GM23248 (cell line): ENCODE measurements around the gene ERC2.

Experiments
- EZH2 ChIP-seq: fragments of 200-600 bp; sonication (generic); IDR thresholded peaks from 2 replicates; pipeline ENCODE4 v1.6.1; 2018; ENCODE audit warnings: antibody characterized with exemption, mild to moderate bottlenecking; ENCODE audit not compliant: insufficient read depth, poor library complexity, severe bottlenecking
- EZH2phosphoT487 ChIP-seq: fragments of 200-600 bp; sonication (generic); IDR thresholded peaks from 2 replicates; pipeline ENCODE4 v1.6.1; 2018; ENCODE audit warnings: antibody characterized with exemption, moderate library complexity, mild to moderate bottlenecking, low read depth; ENCODE audit not compliant: insufficient read depth

DNA sequence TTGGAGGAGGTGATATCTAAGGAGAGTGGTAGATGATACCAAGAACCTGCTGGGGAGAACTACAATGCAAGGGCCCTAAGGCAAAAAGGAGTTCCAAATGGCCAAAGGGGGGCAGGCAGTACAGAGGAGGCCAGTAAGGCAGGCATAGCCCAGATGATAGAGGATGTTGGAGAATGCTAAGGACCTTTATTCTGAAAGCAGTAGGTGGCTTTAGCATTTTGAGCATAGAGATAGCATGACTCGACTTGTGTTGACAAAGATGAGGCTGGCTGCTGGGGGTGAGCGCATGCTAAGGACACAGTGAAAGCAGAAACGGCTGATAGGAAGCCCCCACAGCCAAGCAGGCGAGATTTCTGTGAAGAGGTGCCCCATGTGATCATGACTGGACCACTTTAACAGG is 419.3 kb downstream of the ERC2 start:
- TF ChIP-seq EZH2phosphoT487 (no peak), EZH2 (no peak)
